ENCODE results near the gene JUNB. TPM values are rescaled to one million over a fixed set of nuclear protein-coding genes. Genes with fewer than 3 reads are reported as not detected.

Gene JUNB
- total RNA-seq, 1 donor from 2014 or later: 1.5 TPM

- H3K4me3 Mint-ChIP-seq: peak overlapping the region; percentile 88
- no peak overlapping the region for H2AFZ ChIP-seq (replicated peaks)
- peaks cover under 1% of the 10 kb centered on the region for H4K20me1 ChIP-seq (ENCODE audit: low read depth)
- peaks cover 39% of the 10 kb centered on the region for H3K27me3 ChIP-seq
- DNase-seq (ENCODE audit: low spot score): peak; percentile 31
- no peaks in the 10 kb centered on the region for H3K36me3 ChIP-seq
- H3K27ac Mint-ChIP-seq: peak overlapping the region; percentile 74
- no peaks in the 10 kb centered on the region for H3K9me3 ChIP-seq (ENCODE audit: low read depth)
- no peak overlapping the region for H3K9ac ChIP-seq
- H3K4me3 ChIP-seq: peak overlapping the region; percentile 61
- no peak overlapping the region for H3K27ac ChIP-seq
- no peaks in the 10 kb centered on the region for H3K9me3 Mint-ChIP-seq
- H3K27me3 Mint-ChIP-seq (ENCODE audit: insufficient read depth, low read depth): peaks cover 8% of the 10 kb centered on the region
- H3F3A ChIP-seq (ENCODE audit: low read depth): peaks cover 60% of the 10 kb centered on the region
- H3K4me1 Mint-ChIP-seq: peaks cover 34% of the 10 kb centered on the region
- no peak for TF ChIP-seq CTCF (IDR thresholded peaks at IDR 0.05)
- peak overlapping the region; percentile 84 for H3K4me2 ChIP-seq
- peaks cover 31% of the 10 kb centered on the region for H3K4me1 ChIP-seq
- no peaks in the 10 kb centered on the region for H3K79me2 ChIP-seq (ENCODE audit: low read depth)
- no peaks in the 10 kb centered on the region for H3K36me3 Mint-ChIP-seq
Measured at GRCh38 chr19:12790628-12791344, 500 bp upstream of the JUNB start.

- Histone ChIP-seq H3K9me3 (ENCODE audit: low read depth) (no peaks in the 10 kb centered on the region), H3K27ac (no peak overlapping the region), H3K4me1 (peaks cover 37% of the 10 kb centered on the region), H3K27me3 (peaks cover 39% of the 10 kb centered on the region), H3K4me2 (peak overlapping the region; percentile 84), H3K9ac (no peak overlapping the region), H3K36me3 (no peaks in the 10 kb centered on the region), H4K20me1 (ENCODE audit: low read depth) (peaks cover 10% of the 10 kb centered on the region), H2AFZ (replicated peaks) (no peak overlapping the region), H3K4me3 (peak overlapping the region; percentile 61), H3F3A (ENCODE audit: low read depth) (peaks cover 73% of the 10 kb centered on the region), H3K79me2 (ENCODE audit: low read depth) (no peaks in the 10 kb centered on the region)
- H3K4me3 Mint-ChIP-seq: peak overlapping the region; percentile 88
- H3K9me3 Mint-ChIP-seq: no peaks in the 10 kb centered on the region
- H3K4me1 Mint-ChIP-seq: peaks cover 42% of the 10 kb centered on the region
- no peak overlapping the region for H3K27ac Mint-ChIP-seq
- TF ChIP-seq EZH2phosphoT487 (IDR thresholded peaks at IDR 0.05): peak; percentile 89
- peak; percentile 87 for TF ChIP-seq EZH2 (IDR thresholded peaks at IDR 0.05)
- TF ChIP-seq CTCF (IDR thresholded peaks at IDR 0.05): no peak
- peak; percentile 76 for DNase-seq (ENCODE audit: low spot score)
- H3K27me3 Mint-ChIP-seq (ENCODE audit: insufficient read depth, low read depth): peaks cover 8% of the 10 kb centered on the region
- peaks cover 4% of the 10 kb centered on the region for H3K36me3 Mint-ChIP-seq
Measured at GRCh38 chr19:12792051-12792852, 966 bp downstream of the JUNB start.

GRCh38 chr19:12792853-12793289 lies 1.6 kb downstream of the JUNB start:
- Histone ChIP-seq H3K79me2 (ENCODE audit: low read depth) (no peaks in the 10 kb centered on the region), H4K20me1 (ENCODE audit: low read depth) (peaks cover 10% of the 10 kb centered on the region), H3K4me3 (peak overlapping the region; percentile 61), H3K9ac (no peak overlapping the region), H3K27me3 (peaks cover 39% of the 10 kb centered on the region), H3K36me3 (no peaks in the 10 kb centered on the region), H3K4me1 (peaks cover 37% of the 10 kb centered on the region), H2AFZ (replicated peaks) (no peak overlapping the region), H3K4me2 (peak overlapping the region; percentile 84), H3K9me3 (ENCODE audit: low read depth) (no peaks in the 10 kb centered on the region), H3K27ac (no peak overlapping the region), H3F3A (ENCODE audit: low read depth) (peaks cover 78% of the 10 kb centered on the region)
- H3K27me3 Mint-ChIP-seq (ENCODE audit: insufficient read depth, low read depth): peaks cover 8% of the 10 kb centered on the region
- no peak for DNase-seq (ENCODE audit: low spot score)
- peak overlapping the region; percentile 88 for H3K4me3 Mint-ChIP-seq
- H3K36me3 Mint-ChIP-seq: peaks cover 4% of the 10 kb centered on the region
- H3K27ac Mint-ChIP-seq: peak overlapping the region; percentile 53
- no peaks in the 10 kb centered on the region for H3K9me3 Mint-ChIP-seq
- peaks cover 41% of the 10 kb centered on the region for H3K4me1 Mint-ChIP-seq
- TF ChIP-seq CTCF (IDR thresholded peaks at IDR 0.05): no peak
- no peak for TF ChIP-seq EZH2phosphoT487 (IDR thresholded peaks at IDR 0.05)
- TF ChIP-seq EZH2 (IDR thresholded peaks at IDR 0.05): no peak

Data from neural progenitor cell (in vitro differentiated cells).